SKM-1 treated with dmso at 0.1 percent for 144 hours (cell line): ENCODE results near the gene SLC2A2.

Experiments
- DNase-seq: peaks from one replicate; lab custom pipeline; 2025; ENCODE audit not compliant: unreplicated experiment; lab: John Stamatoyannopoulos, UW

The SLC2A2 gene

DNA sequence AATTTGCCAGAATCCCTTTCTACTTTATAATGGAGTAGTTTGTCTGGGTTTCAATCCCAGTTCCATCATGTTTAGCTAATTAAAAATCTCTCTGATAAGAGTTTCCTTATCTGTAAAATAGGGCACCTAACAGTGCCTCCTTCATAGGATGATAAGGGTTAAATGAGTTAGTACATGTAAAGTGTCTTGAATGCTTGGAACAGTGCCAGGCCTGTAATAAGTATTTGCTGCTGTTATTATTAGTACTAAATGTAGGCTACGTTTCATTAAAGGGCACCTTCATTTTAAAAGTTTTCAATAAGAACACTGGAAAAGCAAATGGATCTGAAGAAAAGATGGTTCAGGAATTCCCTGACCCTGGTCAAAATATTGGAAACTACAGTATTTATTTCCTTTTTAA lies 11.8 kb upstream of the SLC2A2 start:
- no peak for DNase-seq

- DNase-seq, result no peak
Measured at GRCh38 chr3:171028779-171029232, 2.3 kb upstream of the SLC2A2 start.

GRCh38 chr3:171028025-171028778 lies 1.7 kb upstream of the SLC2A2 start:
- DNase-seq, result no peak

GRCh38 chr3:171023566-171023965 lies 3.0 kb downstream of the SLC2A2 start:
- DNase-seq, result no peak

- DNase-seq, result no peak
Measured at GRCh38 chr3:171021377-171021776, 5.1 kb downstream of the SLC2A2 start.

DNA sequence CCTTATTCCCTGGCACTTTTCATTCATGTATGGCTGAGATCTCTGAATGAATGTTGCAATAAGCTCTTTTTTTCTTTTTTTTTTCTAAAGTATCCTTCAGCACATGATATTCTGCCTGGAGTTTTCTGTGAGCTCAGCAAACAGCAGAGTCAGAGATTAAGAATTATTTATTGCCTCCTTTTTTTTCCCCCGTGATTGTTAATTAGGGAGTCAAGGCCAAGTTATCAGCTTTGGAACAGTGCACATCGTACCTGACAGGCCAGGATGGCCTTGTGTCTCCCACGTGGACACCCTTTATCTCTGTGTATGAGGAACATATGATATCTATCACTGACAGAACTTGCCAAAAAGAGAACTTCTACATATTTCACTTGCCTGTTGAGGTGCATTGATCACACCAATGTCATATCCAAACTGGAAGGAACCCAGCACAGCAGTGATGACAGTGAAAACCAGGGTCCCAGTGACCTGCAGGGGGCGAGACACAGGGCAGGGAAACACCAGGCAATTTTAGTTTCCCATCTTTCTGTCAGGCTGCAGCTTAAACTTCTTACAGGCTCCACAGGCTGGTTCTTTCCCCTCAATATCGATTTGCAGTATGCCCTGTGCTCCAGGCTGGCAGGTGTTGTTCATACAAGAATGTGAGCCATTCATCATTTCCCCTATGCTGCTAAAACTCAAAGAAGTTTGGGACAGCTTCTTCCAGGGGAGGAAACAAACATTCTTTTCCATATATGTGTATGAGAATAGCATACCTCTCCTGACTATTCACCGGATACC lies 8.2 kb downstream of the SLC2A2 start:
- peak; percentile 7 for DNase-seq

- DNase-seq, result no peak
Measured at GRCh38 chr3:171013822-171014748, 12.4 kb downstream of the SLC2A2 start.

DNA sequence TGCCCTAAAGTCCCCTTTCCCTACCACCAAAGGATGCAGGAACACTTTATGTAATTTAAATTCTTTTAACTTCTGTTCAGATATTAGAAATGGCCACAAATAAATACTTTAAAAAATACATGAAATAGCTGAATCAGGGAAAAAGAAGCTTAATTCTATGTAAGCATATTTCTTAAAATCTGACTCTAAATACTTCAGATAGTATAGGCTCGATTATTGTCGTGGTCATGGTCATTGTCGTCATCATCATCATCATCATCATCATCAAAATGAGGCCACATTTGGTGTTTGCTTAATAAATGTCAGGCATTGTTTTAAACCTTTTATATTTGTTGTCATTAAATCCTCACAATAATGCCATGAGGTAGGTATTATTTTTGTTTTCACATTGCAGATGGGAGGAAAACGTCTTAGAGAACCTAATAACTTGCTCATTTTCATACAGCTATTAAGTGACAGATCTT lies 14.6 kb downstream of the SLC2A2 start:
- DNase-seq, result no peak

DNA sequence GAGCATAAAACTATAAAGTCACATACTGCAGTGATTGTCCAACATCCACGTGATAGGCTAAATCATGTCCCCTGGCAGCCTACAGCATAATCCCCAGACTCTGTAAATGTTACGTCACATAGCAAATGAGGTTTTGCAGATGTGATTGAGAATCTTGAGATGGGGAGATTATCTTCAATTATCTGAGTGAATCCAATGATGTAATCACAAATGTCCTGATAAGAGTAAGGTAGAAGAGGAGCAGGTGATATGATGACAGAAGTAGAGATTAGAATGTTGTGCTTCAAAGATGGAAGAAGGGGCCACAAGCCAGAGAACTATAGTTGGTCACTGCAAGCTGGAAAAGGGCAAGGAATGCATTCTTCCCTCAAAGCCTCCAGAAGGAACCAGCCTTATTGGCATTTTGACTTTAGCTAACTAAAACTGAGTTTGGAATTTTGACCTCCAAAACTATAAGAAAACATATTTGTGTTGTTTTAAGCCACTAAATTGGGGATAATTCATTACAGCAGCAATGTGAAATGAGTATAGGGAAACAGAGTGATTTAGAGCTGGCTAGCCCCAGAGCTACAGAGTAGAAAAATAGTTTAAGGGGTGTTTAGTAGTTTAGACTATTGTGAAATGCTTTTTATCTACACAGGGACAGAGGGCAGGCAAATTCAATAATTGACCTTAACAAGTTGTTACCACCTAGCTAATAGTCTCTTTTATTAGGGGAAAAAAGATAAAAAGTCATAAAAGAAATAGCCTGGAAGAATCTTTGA lies 15.2 kb downstream of the SLC2A2 start:
- no peak for DNase-seq

DNA sequence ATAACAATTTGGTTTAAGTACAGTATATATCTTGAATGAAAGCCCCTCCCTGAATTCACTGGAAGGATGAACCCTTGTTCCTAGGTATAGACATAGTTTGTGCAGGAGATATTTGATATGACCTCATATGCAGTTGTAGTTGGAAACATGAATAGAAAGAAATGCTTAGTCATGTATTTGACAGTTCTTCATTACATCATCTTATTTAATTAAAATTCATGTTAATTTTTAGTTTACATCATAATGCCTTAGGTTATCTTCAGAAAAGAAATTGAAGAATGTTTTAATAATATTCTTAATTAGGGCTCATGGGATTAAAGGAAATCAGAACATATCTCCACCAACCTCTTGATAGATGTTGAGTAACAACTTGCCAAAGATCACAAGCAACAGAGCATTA lies 19.2 kb downstream of the SLC2A2 start:
- no peak for DNase-seq

DNA sequence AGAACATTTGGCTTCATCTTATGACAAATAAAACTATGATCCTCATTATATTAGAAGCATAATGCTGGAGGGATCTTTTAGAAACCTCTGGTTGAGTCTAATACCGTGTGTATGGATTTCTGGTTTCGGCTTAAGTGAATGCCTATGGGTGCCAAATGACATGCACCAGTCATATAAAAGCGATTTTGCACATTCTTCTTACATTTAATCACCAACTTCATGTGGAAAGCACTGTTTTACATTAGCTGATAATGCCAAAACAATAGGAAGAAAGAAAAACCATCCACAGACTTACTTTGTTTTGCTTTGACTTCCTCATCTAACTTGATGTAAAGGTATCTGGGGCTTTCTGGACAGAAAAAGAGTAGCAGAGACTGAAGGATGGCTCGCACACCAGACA lies 20.9 kb downstream of the SLC2A2 start:
- DNase-seq, result no peak

DNA sequence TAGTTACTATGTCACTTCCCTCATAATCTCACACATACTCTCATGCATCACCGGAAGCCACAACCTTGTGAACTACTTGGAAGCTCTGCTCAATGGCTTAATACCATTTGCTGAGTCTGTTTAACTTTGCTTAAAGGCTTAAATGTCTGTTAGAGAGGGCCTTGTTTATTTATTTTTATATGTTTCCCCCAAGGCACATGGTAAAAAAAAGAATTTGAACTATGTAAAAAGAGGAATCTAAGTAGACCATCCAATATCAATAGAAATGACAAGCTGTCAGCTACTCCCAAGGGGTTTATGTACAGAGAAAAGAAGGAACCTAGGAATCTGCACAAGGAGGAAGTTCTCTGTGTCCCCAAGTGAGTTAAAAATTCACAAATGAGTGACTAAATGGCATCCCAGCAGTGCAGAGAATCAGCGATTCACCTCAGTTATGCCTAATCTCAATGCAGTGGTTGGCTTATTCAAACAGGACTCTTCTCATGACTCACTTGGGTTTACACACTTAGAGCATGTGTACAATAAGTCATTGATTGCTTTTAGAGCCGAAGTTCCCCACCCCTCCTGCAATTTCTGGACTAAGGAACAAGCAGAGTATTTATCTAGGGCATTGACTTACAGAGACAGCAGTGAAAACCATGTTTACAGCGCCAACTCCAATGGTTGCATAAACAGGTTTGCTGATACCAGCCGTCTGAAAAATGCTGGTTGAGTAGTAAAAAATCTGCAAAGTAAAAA lies 24.4 kb downstream of the SLC2A2 start:
- DNase-seq, result peak; percentile 42

- DNase-seq, result no peak
Measured at GRCh38 chr3:171001250-171001893, 25.1 kb downstream of the SLC2A2 start.

- DNase-seq, result no peak
Measured at GRCh38 chr3:171000281-171000680, 26.2 kb downstream of the SLC2A2 start.

GRCh38 chr3:170999737-171000242 lies 26.7 kb downstream of the SLC2A2 start:
- DNase-seq, result no peak

DNA sequence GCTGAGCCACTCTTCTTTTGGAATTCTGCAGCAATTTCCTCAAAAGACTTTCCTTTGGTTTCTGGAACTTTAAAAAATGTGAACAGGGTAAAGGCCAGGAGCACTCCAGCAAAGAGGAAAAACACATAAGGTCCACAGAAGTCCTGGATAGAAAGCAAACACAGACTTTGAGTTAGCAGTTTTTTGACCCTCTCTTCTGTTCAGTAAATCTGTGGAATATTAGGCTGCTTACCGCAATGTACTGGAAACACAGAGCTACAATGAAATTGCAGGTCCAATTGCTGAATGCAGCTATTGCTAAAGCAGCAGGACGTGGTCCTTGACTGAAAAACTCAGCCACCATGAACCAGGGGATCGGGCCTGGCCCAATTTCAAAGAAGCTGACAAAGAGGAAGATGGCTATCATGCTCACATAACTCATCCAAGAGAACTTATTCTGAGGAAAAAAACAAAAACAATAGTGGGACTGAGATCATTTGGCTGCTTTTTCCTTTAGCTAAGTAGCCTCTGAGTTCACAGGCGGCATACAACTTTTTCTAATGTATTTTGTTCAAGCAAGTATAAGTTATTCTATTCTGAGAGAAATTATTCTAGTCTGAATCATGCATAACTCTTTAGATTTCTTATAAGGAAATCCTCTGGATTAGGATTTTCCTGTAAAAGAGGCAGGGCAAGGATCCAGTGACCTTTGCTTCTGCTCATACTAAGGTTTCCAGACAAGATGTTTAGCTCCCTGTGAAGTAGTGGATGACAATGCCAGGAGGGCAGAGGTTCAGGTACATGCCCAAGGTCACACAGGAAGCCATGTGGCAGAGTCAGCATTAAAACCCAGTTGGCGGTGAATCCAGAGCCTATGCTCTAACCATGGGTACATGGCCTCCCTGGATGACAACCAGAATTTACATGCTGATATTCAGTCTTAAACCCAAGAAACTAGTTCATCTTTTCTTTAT lies 28.3 kb downstream of the SLC2A2 start:
- no peak for DNase-seq

- no peak for DNase-seq
Measured at GRCh38 chr3:170992854-170993253, 33.7 kb downstream of the SLC2A2 start.

DNA sequence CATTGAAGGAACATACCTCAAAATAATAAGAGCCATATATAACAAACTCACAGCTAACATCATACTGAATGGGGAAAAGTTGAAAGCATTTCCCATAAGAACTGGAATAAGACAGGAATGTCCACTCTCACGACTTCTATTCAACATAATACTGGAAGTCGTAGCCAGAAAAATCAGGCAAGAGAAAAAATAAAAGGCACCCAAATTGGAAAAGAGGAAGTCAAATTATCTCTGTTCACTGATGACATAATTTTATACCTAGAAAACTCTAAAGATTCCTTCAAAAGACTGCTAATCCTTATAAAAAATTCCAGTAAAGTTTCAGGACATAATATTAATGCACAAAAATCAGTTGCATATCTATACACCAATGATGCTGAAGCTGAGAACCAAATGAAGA lies 34.9 kb downstream of the SLC2A2 start:
- DNase-seq, result no peak
